Stimulated activated CD8-positive, alpha-beta memory T cell treated with anti-CD3 and anti-CD28 coated beads, Interleukin-12 subunit alpha, Interleukin-12 subunit beta, amount 100 ng/mL, for 4 hours (primary cell): ENCODE data around the gene ZMIZ1.

ENCODE experiments used
- DNase-seq: peaks from one replicate; pipeline ENCODE4 v3.0.0-alpha.2; 2020; ENCODE audit warnings: low read depth

ZMIZ1 gene

GRCh38 chr10:79068562-79069324, at the start of gene ZMIZ1:
Gene ZMIZ1 (plus strand): TSS chr10:79068966. CDS start chr10:79201633, 132,667 bp downstream.
- peak; percentile 63 for DNase-seq

GRCh38 chr10:79019441-79020014, 49.2 kb upstream of the ZMIZ1 start:
- no peak for DNase-seq

GRCh38 chr10:79020015-79020491, 48.7 kb upstream of the ZMIZ1 start:
- no peak for DNase-seq

GRCh38 chr10:79020605-79021004, 48.2 kb upstream of the ZMIZ1 start:
- DNase-seq, result no peak

- no peak for DNase-seq
Measured at GRCh38 chr10:79021331-79021907, 47.3 kb upstream of the ZMIZ1 start.

GRCh38 chr10:79021948-79022499, 46.7 kb upstream of the ZMIZ1 start:
- DNase-seq, result no peak

- DNase-seq, result no peak
Measured at GRCh38 chr10:79022565-79023230, 46.1 kb upstream of the ZMIZ1 start.

GRCh38 chr10:79023240-79024162, 45.3 kb upstream of the ZMIZ1 start:
- DNase-seq, result no peak

- no peak for DNase-seq
Measured at GRCh38 chr10:79024296-79024695, 44.5 kb upstream of the ZMIZ1 start.

GRCh38 chr10:79024720-79025198, 44.0 kb upstream of the ZMIZ1 start:
- no peak for DNase-seq

GRCh38 chr10:79025199-79025832, 43.5 kb upstream of the ZMIZ1 start:
- DNase-seq, result peak; percentile 53

- DNase-seq, result no peak
Measured at GRCh38 chr10:79026341-79026761, 42.4 kb upstream of the ZMIZ1 start.

GRCh38 chr10:79026806-79027146, 42.0 kb upstream of the ZMIZ1 start:
- no peak for DNase-seq

- peak; percentile 59 for DNase-seq
Measured at GRCh38 chr10:79027147-79028055, 41.4 kb upstream of the ZMIZ1 start.

- no peak for DNase-seq
Measured at GRCh38 chr10:79028056-79028430, 40.7 kb upstream of the ZMIZ1 start.

GRCh38 chr10:79028451-79029010, 40.2 kb upstream of the ZMIZ1 start:
- no peak for DNase-seq

GRCh38 chr10:79029478-79030390, 39.0 kb upstream of the ZMIZ1 start:
- no peak for DNase-seq

- DNase-seq, result no peak
Measured at GRCh38 chr10:79030705-79031104, 38.1 kb upstream of the ZMIZ1 start.
